ENCODE data around the gene GATA2. TPM values are rescaled to one million over a fixed set of nuclear protein-coding genes. Genes with fewer than 3 reads are reported as not detected.

The GATA2 gene
- total and polyA plus RNA-seq, 9 donors = 4.0 to 16.1 (median 6.1) TPM

GRCh38 chr3:128532012-128532983 lies 39.3 kb upstream of the GATA2 start:
- H3K27ac ChIP-seq = no peak overlapping the region
- H3K36me3 ChIP-seq = no peaks in the 10 kb centered on the region
- no peaks in the 10 kb centered on the region for H3K9me3 ChIP-seq
- intact Hi-C loops (cut with DNase I) = no loop called here
- TF ChIP-seq CTCF (IDR thresholded peaks at IDR 0.05) (no peak), POLR2A (IDR thresholded peaks at IDR 0.05) (no peak), EP300 (IDR thresholded peaks at IDR 0.05) (no peak)
- 32 to 52% (median 36%) methylated on average over 9 of the region's 9 CpGs for WGBS, 3 donors
- H3K27me3 ChIP-seq = no peaks in the 10 kb centered on the region
- no peak overlapping the region for H3K4me3 ChIP-seq
- no peak for DNase-seq
- no peaks in the 10 kb centered on the region for H3K4me1 ChIP-seq (ENCODE audit: insufficient read depth)

- Histone ChIP-seq H3K27ac (no peak overlapping the region), H3K9me3 (peaks cover 0 to 6% of the 10 kb centered on the region in 2 donors), H3K4me1 (ENCODE audit: insufficient read depth) (no peaks in the 10 kb centered on the region), H3K36me3 (no peaks in the 10 kb centered on the region), H3K27me3 (no peaks in the 10 kb centered on the region), H3K4me3 (no peak overlapping the region)
- TF ChIP-seq EP300 (IDR thresholded peaks at IDR 0.05) (no peak), POLR2A (IDR thresholded peaks at IDR 0.05) (no peak), CTCF (IDR thresholded peaks at IDR 0.05) (no peak)
- DNase-seq = no peak
- whole genome bisulfite sequencing, 3 donors = 60 to 70% (median 64%) methylated on average over 10 of the region's 10 CpGs
- intact Hi-C loops (cut with DNase I) = no loop called here
These were observed 31.6 kb upstream of the GATA2 start for GRCh38 chr3:128524374-128525299.

- Histone ChIP-seq H3K9me3 (peaks cover 0 to 6% of the 10 kb centered on the region in 2 donors), H3K4me1 (ENCODE audit: insufficient read depth) (no peaks in the 10 kb centered on the region), H3K27me3 (no peaks in the 10 kb centered on the region), H3K4me3 (no peak overlapping the region), H3K27ac (no peak overlapping the region), H3K36me3 (no peaks in the 10 kb centered on the region)
- intact Hi-C loops (cut with DNase I) = no loop called here
- WGBS, 3 donors = 88 to 97% (median 96%) methylated on average over 16 of the region's 16 CpGs
- no peak for DNase-seq
- TF ChIP-seq POLR2A (IDR thresholded peaks at IDR 0.05) = no peak
- no peak for TF ChIP-seq CTCF (IDR thresholded peaks at IDR 0.05)
- TF ChIP-seq EP300 (IDR thresholded peaks at IDR 0.05) = no peak
These were observed 30.6 kb upstream of the GATA2 start for GRCh38 chr3:128523591-128523990.

- Histone ChIP-seq H3K27ac (no peak overlapping the region), H3K36me3 (no peaks in the 10 kb centered on the region), H3K27me3 (no peaks in the 10 kb centered on the region), H3K4me1 (ENCODE audit: insufficient read depth) (no peaks in the 10 kb centered on the region), H3K9me3 (peaks cover 0 to 6% of the 10 kb centered on the region in 2 donors), H3K4me3 (no peak overlapping the region)
- WGBS, 3 donors = 86 to 92% (median 88%) methylated on average over 1 of the region's 1 CpG
- intact Hi-C loops (cut with DNase I) = no loop called here
- TF ChIP-seq POLR2A (IDR thresholded peaks at IDR 0.05) (no peak), EP300 (IDR thresholded peaks at IDR 0.05) (no peak), CTCF (IDR thresholded peaks at IDR 0.05) (no peak)
- DNase-seq = no peak
These were observed 28.7 kb upstream of the GATA2 start for GRCh38 chr3:128521715-128522114.
